IMR-90 (cell line): ENCODE results near the gene SGMS1. TPM values are rescaled to one million over a fixed set of nuclear protein-coding genes. Genes with fewer than 3 reads are reported as not detected.
"Not testable (repeated sequence)": the region's sequence is repeated elsewhere in the genome, so short reads cannot be mapped to it uniquely, and the experiment has no call there.

Experiments used
- ATAC-seq: fragments of 200-7000 bp; cut with Tn5 transposase; 2 replicates; pipeline ENCODE4 v1.9.1; 2020; ENCODE audit warnings: low read depth, mild to moderate bottlenecking, moderate library complexity
- BruUV-seq: library from RNA; stranded (reverse); fragments of 400-500 nt; replicated peaks from 2 replicates; lab custom pipeline; 2021; lab: Mats Ljungman, UMichigan
- CTCF ChIA-PET: fragments of 300-600 bp; formaldehyde crosslinking; extraction: SDS; loops from one replicate; lab custom pipeline; 2021; ENCODE audit warnings: antibody characterized with exemption; lab: Yijun Ruan, JAX
- POLR2A ChIA-PET: fragments of 300-600 bp; sonication (Branson Sonifier 250); formaldehyde crosslinking; loops from one replicate; lab custom pipeline; 2022; ENCODE audit warnings: antibody characterized with exemption; ENCODE audit not compliant: unreplicated experiment; lab: Charles Lee
- DNase-seq: peaks from one replicate; pipeline ENCODE4 v3.0.0; 2013
- H2AFZ ChIP-seq: replicated peaks from 2 replicates; pipeline ENCODE3; 2013; ENCODE audit warnings: low read length, mild to moderate bottlenecking; ENCODE audit not compliant: poor library complexity
- H2AK5ac ChIP-seq: 2 replicates; pipeline ENCODE4 v1.6.1; 2013; ENCODE audit warnings: low read depth, low read length, inconsistent platforms
- H2AK9ac ChIP-seq: replicated peaks from 2 replicates; pipeline ENCODE3; 2013; ENCODE audit warnings: mild to moderate bottlenecking, low read depth, low read length, moderate library complexity; ENCODE audit not compliant: poor library complexity
- H2BK120ac ChIP-seq: 2 replicates; pipeline ENCODE4 v1.6.1; 2013; ENCODE audit warnings: low read depth, low read length, inconsistent platforms
- H2BK15ac ChIP-seq: 3 replicates; pipeline ENCODE4 v1.6.1; 2013; ENCODE audit warnings: low read depth, low read length, inconsistent platforms
- H2BK20ac ChIP-seq: 2 replicates; pipeline ENCODE4 v1.6.1; 2013; ENCODE audit warnings: low read depth, mild to moderate bottlenecking, inconsistent platforms, low read length, moderate library complexity
- H2BK5ac ChIP-seq: 2 replicates; pipeline ENCODE4 v1.6.1; 2013; ENCODE audit warnings: mild to moderate bottlenecking, low read depth, low read length, inconsistent platforms; ENCODE audit not compliant: poor library complexity, severe bottlenecking
- H3K14ac ChIP-seq: replicated peaks from 2 replicates; pipeline ENCODE4 v1.6.1; 2013; ENCODE audit warnings: low read depth, low read length, inconsistent platforms
- H3K18ac ChIP-seq: 2 replicates; pipeline ENCODE4 v1.6.1; 2013; ENCODE audit warnings: low read depth, low read length, control low read depth
- H3K23ac ChIP-seq: 2 replicates; pipeline ENCODE4 v1.6.1; 2013; ENCODE audit warnings: low read depth, low read length, inconsistent platforms
- H3K27ac ChIP-seq: 2 replicates; pipeline ENCODE4 v1.5.1; 2013; ENCODE audit warnings: mild to moderate bottlenecking, control low read depth, low read length; ENCODE audit not compliant: insufficient read depth
- H3K27me3 ChIP-seq: 2 replicates; pipeline ENCODE4 v1.6.1; 2013; ENCODE audit warnings: low read length; ENCODE audit not compliant: control insufficient read depth, insufficient read depth
- H3K36me3 ChIP-seq: 2 replicates; pipeline ENCODE4 v1.6.1; 2013; ENCODE audit warnings: low read length, mixed read lengths; ENCODE audit not compliant: control insufficient read depth, insufficient read depth
- H3K4ac ChIP-seq: 2 replicates; pipeline ENCODE4 v1.6.1; 2013; ENCODE audit warnings: low read depth, low read length, inconsistent platforms
- H3K4me1 ChIP-seq: 2 replicates; pipeline ENCODE4 v1.6.1; 2013; ENCODE audit warnings: low read length, mixed read lengths; ENCODE audit not compliant: control insufficient read depth, insufficient read depth
- H3K4me2 ChIP-seq: 2 replicates; pipeline ENCODE4 v1.6.1; 2013; ENCODE audit warnings: low read depth, mild to moderate bottlenecking, control low read depth, low read length, moderate library complexity
- H3K4me3 ChIP-seq: 2 replicates; pipeline ENCODE4 v1.5.1; 2013; ENCODE audit warnings: low read depth, mild to moderate bottlenecking, control low read depth, low read length, moderate library complexity; ENCODE audit not compliant: insufficient read depth
- H3K56ac ChIP-seq: 2 replicates; pipeline ENCODE4 v1.6.1; 2013; ENCODE audit warnings: low read length, inconsistent platforms; ENCODE audit not compliant: insufficient read depth; ENCODE audit errors: extremely low read depth
- H3K79me1 ChIP-seq, 2 experiments: 2 replicates each; pipeline ENCODE4 v1.6.1; 2013; ENCODE audit warnings: low read length in 2 of 2, inconsistent platforms in 1 of 2, low read depth in 1 of 2
- H3K9ac ChIP-seq: 2 replicates; pipeline ENCODE4 v1.6.1; 2013; ENCODE audit warnings: low read depth, low read length, control low read depth
- H3K9me1 ChIP-seq: 2 replicates; pipeline ENCODE4 v1.6.1; 2013; ENCODE audit warnings: low read length, inconsistent platforms; ENCODE audit not compliant: insufficient read depth
- H3K9me3 ChIP-seq: 2 replicates; pipeline ENCODE4 v1.6.1; 2013; ENCODE audit warnings: low read length; ENCODE audit not compliant: control insufficient read depth, insufficient read depth
- H4K20me1 ChIP-seq: 2 replicates; pipeline ENCODE4 v1.6.1; 2013; ENCODE audit warnings: low read length, inconsistent platforms; ENCODE audit not compliant: insufficient read depth
- H4K5ac ChIP-seq: 2 replicates; pipeline ENCODE4 v1.6.1; 2013; ENCODE audit warnings: mild to moderate bottlenecking, low read depth, low read length, control low read depth
- H4K8ac ChIP-seq, 2 experiments: 2 replicates each; pipeline ENCODE4 v1.6.1; 2013; ENCODE audit warnings: low read depth in 2 of 2, low read length in 2 of 2, control low read depth in 1 of 2, inconsistent platforms in 1 of 2
- H4K91ac ChIP-seq: 2 replicates; pipeline ENCODE4 v1.6.1; 2013; ENCODE audit warnings: low read depth, low read length, inconsistent platforms; ENCODE audit not compliant: insufficient read depth
- WGBS, 2 experiments: methylation state at CpG; one replicate each; pipeline versions ENCODE4 v1.1.5 to v1.1.7; 2013; ENCODE audit warnings: missing lambda C conversion rate in 2 of 2; ENCODE audit not compliant: insufficient read length in 1 of 2; ENCODE audit errors: extremely low coverage in 2 of 2; 5-methylcytosine and 5-hydroxymethylcytosine counted together
- dilution Hi-C: fragments of 300-500 bp; cut with HindIII; formaldehyde crosslinking; loops from one replicate; pipeline ENCODE4 v1.14.3; 2018; ENCODE audit warnings: low sequenced_read_pairs; ENCODE audit not compliant: unreplicated experiment
- in situ Hi-C: fragments of 300-500 bp; cut with MboI; formaldehyde crosslinking; loops from 3 replicates; pipeline ENCODE4 v1.14.3; 2019; ENCODE audit warnings: low sequenced_read_pairs, inconsistent platforms, mixed read lengths
- intact Hi-C: fragments of 100-400 bp; cut with micrococcal nuclease; formaldehyde crosslinking; loops from 2 replicates; pipeline ENCODE4 v1.10.0; 2022
- polyA plus RNA-seq, 3 experiments: library from polyadenylated mRNA; depleted of rRNA; stranded (reverse); fragments of >200 nt; gene quantifications; 2 replicates each; pipeline ENCODE4 v1.2.3, GENCODE V29; 2012; ENCODE audit warnings: low replicate concordance in 1 of 3
- total RNA-seq: library from RNA; depleted of rRNA; stranded (reverse); fragments of >200 nt; gene quantifications from 2 replicates; pipeline ENCODE4 v1.2.3, GENCODE V29; 2012

The SGMS1 gene
- total and polyA plus RNA-seq, 2 of the 4 experiments (the other 2 are of a cell fraction), result 9.8 to 30.8 TPM

- H3K4me2 ChIP-seq, H3K27ac ChIP-seq, H3K4me1 ChIP-seq, H3K9me3 ChIP-seq, H4K5ac ChIP-seq, H3K4ac ChIP-seq, H4K91ac ChIP-seq, H4K8ac ChIP-seq, BruUV-seq, H4K20me1 ChIP-seq, H2AK5ac ChIP-seq, H3K18ac ChIP-seq, H3K9ac ChIP-seq, H2BK5ac ChIP-seq, DNase-seq, H3K56ac ChIP-seq, H2BK15ac ChIP-seq, H3K79me1 ChIP-seq, H3K9me1 ChIP-seq, H3K4me3 ChIP-seq, in situ Hi-C loops, H2AFZ ChIP-seq, H3K36me3 ChIP-seq, H2BK120ac ChIP-seq, POLR2A ChIA-PET, H3K14ac ChIP-seq, ATAC-seq, H2BK20ac ChIP-seq, intact Hi-C loops, H3K23ac ChIP-seq, H2AK9ac ChIP-seq, dilution Hi-C loops, H3K27me3 ChIP-seq, CTCF ChIA-PET: not testable (repeated sequence)
- WGBS, 2 experiments, result no CpG with 5 or more reads among the region's 6 CpGs
Measured at GRCh38 chr10:50669957-50670356, 46.2 kb upstream of the SGMS1 start.

- H3K4me3 ChIP-seq, POLR2A ChIA-PET, H3K4me1 ChIP-seq, H3K4me2 ChIP-seq, H3K9me3 ChIP-seq, H2BK5ac ChIP-seq, H2BK20ac ChIP-seq, BruUV-seq, H2AK5ac ChIP-seq, H2AFZ ChIP-seq, H3K56ac ChIP-seq, H4K8ac ChIP-seq, CTCF ChIA-PET, dilution Hi-C loops, H2BK15ac ChIP-seq, H3K4ac ChIP-seq, intact Hi-C loops, DNase-seq, H4K20me1 ChIP-seq, H3K27me3 ChIP-seq, H4K91ac ChIP-seq, H2BK120ac ChIP-seq, in situ Hi-C loops, H3K36me3 ChIP-seq, ATAC-seq, H3K9me1 ChIP-seq, H3K18ac ChIP-seq, H3K27ac ChIP-seq, H4K5ac ChIP-seq, H3K23ac ChIP-seq, H3K9ac ChIP-seq, H2AK9ac ChIP-seq, H3K14ac ChIP-seq, H3K79me1 ChIP-seq: not testable (repeated sequence)
- no CpG with 5 or more reads among the region's 1 CpG for WGBS, 2 experiments
Measured at GRCh38 chr10:50667353-50667752, 43.6 kb upstream of the SGMS1 start.
